HG03469 (cell line): ENCODE measurements around the gene RBM28.

ENCODE experiments used
- ATAC-seq: cut with Tn5 transposase; IDR thresholded peaks from one replicate; pipeline ENCODE4 v1.9.1; 2021; ENCODE audit warnings: mild to moderate bottlenecking, moderate library complexity, moderate number of reproducible peaks; ENCODE audit not compliant: unreplicated experiment

RBM28 gene

DNA sequence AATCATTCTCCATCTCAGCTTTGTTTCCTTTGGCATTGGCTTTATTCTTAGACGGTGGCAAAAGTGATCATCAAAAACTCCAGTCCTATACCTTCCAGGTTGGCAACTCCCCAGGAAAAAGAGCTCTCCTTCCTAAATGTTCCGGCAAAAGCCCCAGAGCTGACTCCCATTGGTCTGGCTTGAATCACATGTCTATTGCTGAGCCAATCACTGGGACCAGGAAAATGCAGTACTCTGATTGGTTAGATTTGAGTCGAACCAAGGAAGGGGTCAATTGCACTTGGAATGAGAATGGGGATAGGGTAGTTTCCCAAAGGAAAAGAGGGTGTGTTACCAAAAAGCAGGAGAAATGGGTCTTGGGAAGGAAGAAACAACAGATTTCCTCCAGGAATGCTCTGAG, 80.3 kb downstream of the RBM28 start:
- ATAC-seq = no peak

DNA sequence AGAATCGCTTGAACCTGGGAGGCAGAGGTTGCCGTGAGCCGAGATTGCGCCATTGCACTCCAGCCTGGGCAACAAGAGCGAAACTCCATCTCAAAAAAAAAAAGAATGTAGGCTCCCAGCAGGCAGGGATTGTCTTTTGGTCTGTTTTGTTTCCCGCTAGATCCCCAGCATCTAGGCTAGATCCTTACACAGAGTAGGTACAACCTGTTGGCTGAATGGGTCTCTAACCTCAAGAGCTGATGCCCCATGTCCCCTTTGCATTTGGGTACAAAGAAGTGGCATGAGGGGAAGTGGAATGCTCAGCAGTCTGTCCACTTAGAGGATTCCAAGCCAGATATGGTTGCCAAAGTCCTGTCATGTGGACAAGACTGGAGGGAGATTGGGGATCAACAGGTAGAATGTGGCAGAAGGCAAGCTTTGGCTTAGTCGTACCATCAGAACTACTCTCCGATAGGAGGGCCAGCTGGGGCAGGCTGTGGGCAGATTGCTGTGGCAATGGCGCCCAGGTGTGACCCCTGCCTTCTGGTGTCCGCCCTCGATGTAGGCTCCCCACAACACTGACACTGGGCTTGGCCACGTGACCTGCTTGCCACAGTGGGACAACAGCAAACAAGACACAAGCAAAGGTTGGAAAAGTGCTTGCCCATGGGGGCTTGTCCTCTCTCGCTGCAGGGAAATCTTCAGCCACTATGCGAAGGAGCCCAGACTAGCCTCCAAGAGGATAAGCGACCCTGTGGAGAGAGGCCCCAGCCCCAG, 81.3 kb downstream of the RBM28 start:
- ATAC-seq = no peak

DNA sequence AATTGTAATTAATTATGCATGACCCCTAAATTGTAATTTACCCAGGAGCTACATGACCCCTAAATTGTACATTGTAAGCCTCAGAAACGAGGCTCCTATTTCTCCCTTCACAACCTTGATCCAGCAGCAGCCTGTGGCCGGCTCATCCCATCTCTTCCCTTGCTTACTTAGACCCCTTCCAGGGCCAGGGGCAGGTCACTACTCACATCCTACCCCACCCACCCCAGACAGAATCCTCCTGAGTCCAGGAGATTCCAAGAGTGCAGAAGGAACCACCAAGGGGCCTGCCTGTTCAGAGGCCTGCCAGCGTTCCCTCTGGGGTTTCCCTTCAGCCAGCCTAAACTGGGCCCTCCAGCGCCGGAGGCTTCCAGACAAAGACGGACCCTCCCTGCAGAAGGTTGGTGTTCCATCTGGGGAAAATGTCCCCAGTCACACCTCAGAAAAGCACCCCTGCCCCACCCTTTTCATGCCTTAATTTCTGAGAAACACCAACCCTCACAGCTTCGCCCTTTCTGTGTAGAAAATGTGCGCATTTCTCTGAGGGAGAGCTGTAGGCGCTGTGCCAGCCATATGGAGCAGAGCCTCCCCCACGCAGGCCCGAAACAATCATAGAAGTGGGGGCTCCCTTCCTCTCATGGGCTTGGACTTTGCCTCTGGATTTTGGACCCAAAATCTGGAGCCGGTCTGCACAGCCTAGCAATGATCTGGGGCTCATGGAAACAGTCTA, 83.5 kb downstream of the RBM28 start:
- no peak for ATAC-seq

DNA sequence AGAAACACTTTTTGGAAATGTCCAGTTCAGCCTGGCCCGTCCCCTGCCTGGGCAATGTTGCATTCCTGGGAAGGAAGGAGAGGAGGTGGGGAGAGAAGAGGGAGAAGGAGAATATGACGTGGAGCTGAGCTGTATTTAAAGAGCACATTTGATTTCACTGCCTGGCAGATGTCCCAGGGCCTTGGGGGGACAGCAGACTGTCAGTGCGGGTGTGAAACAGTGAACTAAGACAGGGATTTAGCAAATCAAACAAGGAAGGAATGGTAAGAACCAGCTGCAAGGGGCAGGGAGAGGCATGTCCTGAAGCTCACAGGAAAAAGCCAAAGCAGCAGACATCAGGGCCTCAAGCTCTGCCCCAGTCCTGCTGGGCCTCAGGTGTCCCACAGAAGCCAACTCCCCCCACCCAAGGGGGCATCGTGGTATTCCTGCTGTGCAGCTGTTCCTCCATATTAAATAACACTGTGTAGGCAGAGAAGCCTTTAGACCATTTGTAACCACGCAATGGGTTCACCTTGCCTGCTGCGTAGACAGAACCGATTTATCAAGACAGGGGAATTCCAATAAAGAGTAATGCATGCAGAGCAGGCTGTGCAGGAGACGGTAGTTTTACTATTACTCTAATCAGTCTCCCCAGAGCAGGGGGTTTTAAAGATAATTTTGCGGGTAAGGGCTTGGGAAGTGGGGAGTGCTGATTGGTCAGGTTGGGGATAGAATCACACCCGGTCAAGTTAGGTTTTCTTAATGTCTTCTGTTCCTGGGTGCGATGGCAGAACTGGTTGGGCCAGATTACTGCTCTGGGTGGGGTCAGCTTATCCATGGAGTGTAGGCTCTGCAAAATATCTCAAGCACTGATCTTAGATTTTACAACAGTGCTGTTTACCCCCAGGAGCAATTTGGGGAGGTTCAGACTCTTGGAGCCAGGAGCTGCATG, 84.3 kb downstream of the RBM28 start:
- no peak for ATAC-seq

DNA sequence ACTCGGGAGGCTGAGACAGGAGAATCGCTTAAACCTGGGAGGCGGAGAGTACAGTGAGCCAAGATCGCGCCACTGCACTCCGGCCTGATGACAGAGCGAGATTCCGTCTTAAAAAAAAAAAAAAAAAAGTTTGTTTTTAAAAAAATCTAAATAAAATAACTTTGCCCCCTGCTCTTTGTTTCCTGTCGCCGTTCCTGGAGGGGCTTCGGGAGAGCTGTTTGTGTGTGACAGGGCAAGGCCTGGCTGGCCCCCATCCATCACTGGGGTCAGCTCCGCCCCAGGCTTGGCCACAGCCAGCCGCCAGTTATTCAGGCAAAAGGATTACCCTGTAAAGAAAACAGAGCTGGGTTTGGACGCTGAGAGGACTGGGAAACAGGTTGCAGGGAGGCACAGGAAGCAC, 86.2 kb downstream of the RBM28 start:
- no peak for ATAC-seq

DNA sequence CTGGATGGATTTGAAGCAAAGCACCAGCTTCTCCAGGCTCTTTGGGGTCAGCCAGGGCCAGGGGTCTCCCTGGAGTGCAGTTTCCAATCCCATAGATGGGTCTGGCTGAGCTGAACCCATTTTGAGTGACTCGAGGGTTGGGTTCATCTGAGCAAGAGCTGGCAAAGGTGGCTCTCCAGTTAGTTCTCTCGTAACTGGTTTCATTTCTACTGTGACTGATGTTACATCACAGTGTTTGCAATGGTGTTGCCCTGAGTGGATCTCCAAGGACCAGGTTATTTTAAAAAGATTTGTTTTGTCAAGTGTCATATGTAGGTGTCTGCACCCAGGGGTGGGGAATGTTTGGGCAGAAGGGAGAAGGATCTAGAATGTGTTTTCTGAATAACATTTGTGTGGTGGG, 88.4 kb downstream of the RBM28 start:
- ATAC-seq = no peak

DNA sequence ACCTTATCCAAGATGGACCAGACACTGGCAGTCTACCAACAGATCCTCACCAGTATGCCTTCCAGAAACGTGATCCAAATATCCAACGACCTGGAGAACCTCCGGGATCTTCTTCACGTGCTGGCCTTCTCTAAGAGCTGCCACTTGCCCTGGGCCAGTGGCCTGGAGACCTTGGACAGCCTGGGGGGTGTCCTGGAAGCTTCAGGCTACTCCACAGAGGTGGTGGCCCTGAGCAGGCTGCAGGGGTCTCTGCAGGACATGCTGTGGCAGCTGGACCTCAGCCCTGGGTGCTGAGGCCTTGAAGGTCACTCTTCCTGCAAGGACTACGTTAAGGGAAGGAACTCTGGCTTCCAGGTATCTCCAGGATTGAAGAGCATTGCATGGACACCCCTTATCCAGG, 89.2 kb downstream of the RBM28 start:
- ATAC-seq = no peak

DNA sequence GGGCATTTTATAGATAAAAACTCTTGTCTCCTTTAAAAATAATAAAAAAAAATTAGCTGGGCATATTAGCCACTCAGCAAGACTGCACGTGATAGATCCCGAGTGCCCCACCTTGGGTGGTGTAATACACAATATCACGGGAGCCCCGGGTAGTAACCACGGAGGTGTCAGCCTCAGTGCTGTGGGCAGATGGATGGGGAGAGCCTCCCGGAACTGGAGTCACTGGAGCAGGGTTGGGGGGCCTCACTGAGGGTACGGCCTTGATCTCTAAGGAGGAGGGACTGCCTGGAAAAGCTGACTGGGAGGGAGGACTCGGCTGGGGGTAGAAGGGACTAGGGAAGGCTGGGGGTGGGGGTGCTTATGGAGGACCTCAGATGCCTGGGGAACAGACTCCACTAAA, 90.0 kb downstream of the RBM28 start:
- no peak for ATAC-seq

DNA sequence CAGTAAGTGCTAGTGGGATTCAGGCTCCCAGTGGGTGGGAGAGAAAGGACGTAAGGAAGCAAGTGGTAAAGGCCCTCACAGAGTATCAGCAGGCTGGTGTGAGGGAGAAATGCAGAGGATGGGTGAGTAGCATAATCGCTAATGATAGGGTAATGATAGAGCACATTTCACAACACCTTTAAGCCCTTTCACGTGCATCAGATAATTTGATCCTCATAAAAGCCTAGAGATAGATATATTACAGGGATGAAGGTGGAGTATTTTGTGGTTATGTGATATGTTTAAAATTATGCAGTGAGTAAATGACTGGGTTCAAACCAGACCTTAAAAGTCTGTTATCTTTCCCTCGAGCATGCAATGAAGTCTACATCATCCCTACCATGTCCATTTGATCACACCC, 92.4 kb downstream of the RBM28 start:
- no peak for ATAC-seq
